Trophoblast cell (in vitro differentiated cells and primary cell): ENCODE data around the gene ABR.

Experiments used
- DNase-seq, 2 donors: peaks; one replicate each; pipeline ENCODE4 v3.0.0-alpha.2; 2016
- H2AFZ ChIP-seq: 2 replicates; pipeline ENCODE4 v1.6.1; 2013; ENCODE audit warnings: low read length, moderate library complexity, mild to moderate bottlenecking; ENCODE audit not compliant: insufficient read depth, poor library complexity
- H2AK5ac ChIP-seq: 2 replicates; pipeline ENCODE4 v1.6.1; 2013; ENCODE audit warnings: mild to moderate bottlenecking, low read length
- H2BK120ac ChIP-seq: 2 replicates; pipeline ENCODE4 v1.6.1; 2013; ENCODE audit warnings: low read length, mild to moderate bottlenecking, moderate library complexity; ENCODE audit not compliant: insufficient read depth, poor library complexity
- H2BK12ac ChIP-seq: 2 replicates; pipeline ENCODE4 v1.6.1; 2013; ENCODE audit warnings: mild to moderate bottlenecking, low read length, moderate library complexity
- H2BK5ac ChIP-seq: 2 replicates; pipeline ENCODE4 v1.6.1; 2013; ENCODE audit warnings: low read length, low read depth, moderate library complexity, mild to moderate bottlenecking; ENCODE audit not compliant: poor library complexity
- H3K14ac ChIP-seq: 2 replicates; pipeline ENCODE4 v1.6.1; 2013; ENCODE audit warnings: mild to moderate bottlenecking, low read length
- H3K18ac ChIP-seq: 2 replicates; pipeline ENCODE4 v1.6.1; 2013; ENCODE audit warnings: mild to moderate bottlenecking, low read length
- H3K23ac ChIP-seq: 2 replicates; pipeline ENCODE4 v1.6.1; 2013; ENCODE audit warnings: low read length
- H3K27ac ChIP-seq: 2 replicates; pipeline ENCODE4 v1.5.1; 2013; ENCODE audit warnings: low read depth, mild to moderate bottlenecking, inconsistent platforms, low read length, moderate library complexity
- H3K27me3 ChIP-seq: 2 replicates; pipeline ENCODE4 v1.6.1; 2013; ENCODE audit warnings: inconsistent platforms, mild to moderate bottlenecking, low read length, moderate library complexity; ENCODE audit not compliant: insufficient read depth
- H3K36me3 ChIP-seq, 2 experiments: 1 replicate in 1 of 2; 2 replicates in 1 of 2; pipeline ENCODE4 v1.6.1; 2013; ENCODE audit warnings: low read length in 2 of 2, mild to moderate bottlenecking in 2 of 2, moderate library complexity in 1 of 2; ENCODE audit not compliant: insufficient read depth in 2 of 2, control insufficient read depth in 1 of 2
- H3K4ac ChIP-seq: 2 replicates; pipeline ENCODE4 v1.6.1; 2013; ENCODE audit warnings: low read depth, mild to moderate bottlenecking, low read length, moderate library complexity
- H3K4me1 ChIP-seq, 2 experiments: 1 replicate in 1 of 2; 2 replicates in 1 of 2; pipeline ENCODE4 v1.6.1; 2013; ENCODE audit warnings: low read length in 2 of 2, mild to moderate bottlenecking in 2 of 2, moderate library complexity in 1 of 2; ENCODE audit not compliant: insufficient read depth in 2 of 2, control insufficient read depth in 1 of 2
- H3K4me2 ChIP-seq: 2 replicates; pipeline ENCODE4 v1.6.1; 2013; ENCODE audit warnings: inconsistent platforms, mild to moderate bottlenecking, low read length, moderate library complexity
- H3K4me3 ChIP-seq: 2 replicates; pipeline ENCODE4 v1.5.1; 2013; ENCODE audit warnings: mild to moderate bottlenecking, low read depth, low read length, inconsistent platforms
- H3K79me1 ChIP-seq: one replicate; pipeline ENCODE4 v1.6.1; 2013; ENCODE audit warnings: low read length
- H3K79me2 ChIP-seq: 2 replicates; pipeline ENCODE4 v1.6.1; 2013; ENCODE audit warnings: low read length, mild to moderate bottlenecking; ENCODE audit not compliant: control insufficient read depth, insufficient read depth, poor library complexity
- H3K9ac ChIP-seq: 2 replicates; pipeline ENCODE4 v1.6.1; 2013; ENCODE audit warnings: mild to moderate bottlenecking, low read length
- H3K9me3 ChIP-seq: 2 replicates; pipeline ENCODE4 v1.6.1; 2013; ENCODE audit warnings: low read depth, mild to moderate bottlenecking, control low read depth, inconsistent platforms, low read length; ENCODE audit not compliant: insufficient read depth
- H4K12ac ChIP-seq: 2 replicates; pipeline ENCODE4 v1.6.1; 2013; ENCODE audit warnings: low read depth, mild to moderate bottlenecking, low read length, moderate library complexity
- H4K8ac ChIP-seq: 2 replicates; pipeline ENCODE4 v1.6.1; 2013; ENCODE audit warnings: low read depth, mild to moderate bottlenecking, low read length, moderate library complexity
- H4K91ac ChIP-seq: one replicate; pipeline ENCODE4 v1.6.1; 2013; ENCODE audit warnings: low read depth, mild to moderate bottlenecking, low read length, moderate library complexity
- WGBS: extraction: QIAGEN DNeasy Blood & Tissue Kit; methylation state at CpG from one replicate; pipeline ENCODE4 v1.1.7; 2013; ENCODE audit warnings: missing lambda C conversion rate; ENCODE audit not compliant: insufficient read length, insufficient coverage; ENCODE audit errors: extremely low coverage; 5-methylcytosine and 5-hydroxymethylcytosine counted together

Gene ABR

GRCh38 chr17:1056761-1057160 lies 123.0 kb downstream of the ABR start:
- Histone ChIP-seq H3K23ac (no peak overlapping the region), H2BK12ac (no peak overlapping the region), H3K27ac (no peak overlapping the region), H3K4ac (no peak overlapping the region), H4K91ac (no peak overlapping the region), H2AFZ (no peak overlapping the region), H3K79me1 (no peaks in the 10 kb centered on the region), H3K36me3 (peaks cover 37 to 41% of the 10 kb centered on the region in 2 experiments), H3K27me3 (no peaks in the 10 kb centered on the region), H4K12ac (no peak overlapping the region), H4K8ac (no peak overlapping the region), H3K79me2 (no peaks in the 10 kb centered on the region), H2BK5ac (no peak overlapping the region), H3K4me1 (no peaks in the 10 kb centered on the region), H3K4me3 (no peak overlapping the region), H2BK120ac (no peak overlapping the region), H3K9ac (no peak overlapping the region), H3K18ac (no peak overlapping the region), H3K14ac (no peak overlapping the region), H3K9me3 (peaks cover 4% of the 10 kb centered on the region), H2AK5ac (no peak overlapping the region), H3K4me2 (no peak overlapping the region)
- DNase-seq, result no peak
- WGBS, result no CpG with 5 or more reads among the region's 10 CpGs

DNA sequence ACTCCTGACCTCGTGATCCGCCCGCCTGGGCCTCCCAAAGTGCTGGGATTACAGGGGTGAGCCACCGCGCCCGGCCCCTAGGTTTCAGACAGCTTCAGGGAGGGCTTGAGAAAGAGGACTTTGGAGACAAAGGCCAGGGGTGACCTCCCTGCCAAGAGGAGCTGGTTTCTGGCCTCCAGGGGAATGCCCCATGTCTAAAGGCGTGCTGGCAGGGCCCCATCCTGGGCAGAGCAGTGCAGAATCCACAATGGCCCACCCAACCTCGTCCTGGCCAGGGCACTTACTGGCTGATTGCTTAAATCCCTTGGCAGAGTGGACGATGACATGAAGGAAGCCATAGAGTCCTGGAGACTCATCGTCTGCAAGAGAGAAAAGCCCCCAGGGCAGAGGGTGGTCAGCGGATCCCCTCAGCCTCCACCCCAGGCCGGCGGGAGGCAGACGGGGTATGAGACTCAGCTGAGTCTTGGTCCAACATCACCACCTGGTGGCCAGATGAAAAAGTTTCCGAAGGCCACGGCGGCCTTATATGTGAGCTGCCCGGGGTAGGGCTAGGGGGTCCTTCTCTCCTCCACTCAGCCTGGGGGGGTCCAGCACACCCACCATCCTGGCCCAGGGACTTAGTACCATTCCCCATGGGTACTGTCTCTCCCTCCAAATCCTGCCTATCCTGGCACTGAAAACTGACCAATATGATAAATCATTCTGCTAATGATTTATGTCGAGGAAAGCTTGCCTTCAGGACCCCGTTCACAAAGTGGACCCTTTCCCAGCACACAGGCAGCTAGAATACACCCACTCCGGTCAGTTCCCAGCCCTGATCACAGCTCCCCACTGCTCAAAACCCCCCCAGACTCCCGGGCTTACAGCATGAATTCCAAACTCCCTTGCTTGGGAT lies 123.8 kb downstream of the ABR start:
- Histone ChIP-seq H3K4me2 (no peak overlapping the region), H4K12ac (no peak overlapping the region), H3K4ac (no peak overlapping the region), H3K9ac (no peak overlapping the region), H4K91ac (no peak overlapping the region), H3K27me3 (no peaks in the 10 kb centered on the region), H3K23ac (no peak overlapping the region), H2AK5ac (no peak overlapping the region), H2BK120ac (no peak overlapping the region), H3K18ac (no peak overlapping the region), H3K9me3 (peaks cover 4% of the 10 kb centered on the region), H4K8ac (no peak overlapping the region), H2AFZ (no peak overlapping the region), H2BK5ac (no peak overlapping the region), H3K79me2 (no peaks in the 10 kb centered on the region), H3K4me3 (no peak overlapping the region), H3K79me1 (no peaks in the 10 kb centered on the region), H3K14ac (no peak overlapping the region), H3K36me3 (peaks cover 37 to 41% of the 10 kb centered on the region in 2 experiments), H2BK12ac (no peak overlapping the region), H3K27ac (no peak overlapping the region), H3K4me1 (no peaks in the 10 kb centered on the region)
- peak; percentile 27 to 66 for DNase-seq
- no CpG with 5 or more reads among the region's 22 CpGs for WGBS

- WGBS, result no CpG with 5 or more reads among the region's 16 CpGs
- DNase-seq, result no peak
- no peaks in the 10 kb centered on the region for H3K27me3 ChIP-seq
- H2BK5ac ChIP-seq, result no peak overlapping the region
- no peak overlapping the region for H3K4ac ChIP-seq
- no peaks in the 10 kb centered on the region for H3K4me1 ChIP-seq
- no peak overlapping the region for H4K91ac ChIP-seq
- H2BK12ac ChIP-seq, result no peak overlapping the region
- H3K9ac ChIP-seq, result no peak overlapping the region
- no peak overlapping the region for H3K4me3 ChIP-seq
- H3K4me2 ChIP-seq, result no peak overlapping the region
- H4K8ac ChIP-seq, result no peak overlapping the region
- no peak overlapping the region for H3K23ac ChIP-seq
- no peaks in the 10 kb centered on the region for H3K79me1 ChIP-seq
- H3K14ac ChIP-seq, result no peak overlapping the region
- H2AFZ ChIP-seq, result no peak overlapping the region
- no peak overlapping the region for H2AK5ac ChIP-seq
- H3K18ac ChIP-seq, result no peak overlapping the region
- H4K12ac ChIP-seq, result no peak overlapping the region
- H2BK120ac ChIP-seq, result no peak overlapping the region
- H3K9me3 ChIP-seq, result peaks cover 4% of the 10 kb centered on the region
- no peak overlapping the region for H3K27ac ChIP-seq
- H3K79me2 ChIP-seq, result no peaks in the 10 kb centered on the region
- H3K36me3 ChIP-seq, result peaks cover 38 to 43% of the 10 kb centered on the region in 2 experiments
Measured at GRCh38 chr17:1055231-1055630, 124.5 kb downstream of the ABR start.

DNA sequence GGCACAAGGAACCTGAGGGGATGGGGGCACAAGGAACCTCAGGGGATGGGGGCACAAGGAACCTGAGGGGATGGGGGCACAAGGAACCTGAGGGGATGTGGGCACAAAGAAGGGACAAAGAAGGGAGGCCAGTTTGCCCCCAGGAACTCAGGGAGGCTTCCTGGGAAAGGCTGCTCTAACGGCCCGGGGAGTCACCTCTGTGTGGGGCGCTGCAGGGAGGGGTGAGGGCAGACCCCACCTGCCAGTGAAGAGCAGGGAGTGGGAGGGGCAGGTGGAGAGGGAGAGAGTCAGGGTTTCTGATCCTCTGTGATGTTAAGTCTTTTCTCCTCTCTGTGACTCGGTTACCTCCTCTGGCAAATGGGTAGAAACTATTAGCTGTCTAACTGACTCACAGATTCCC lies 125.1 kb downstream of the ABR start:
- H3K27ac ChIP-seq, result no peak overlapping the region
- H3K36me3 ChIP-seq, result peaks cover 41 to 46% of the 10 kb centered on the region in 2 experiments
- H3K9ac ChIP-seq, result no peak overlapping the region
- no peak overlapping the region for H3K4ac ChIP-seq
- no peak overlapping the region for H2BK12ac ChIP-seq
- H3K4me1 ChIP-seq, result no peaks in the 10 kb centered on the region
- H4K91ac ChIP-seq, result no peak overlapping the region
- no peaks in the 10 kb centered on the region for H3K27me3 ChIP-seq
- no peak overlapping the region for H3K4me2 ChIP-seq
- H3K14ac ChIP-seq, result no peak overlapping the region
- H3K23ac ChIP-seq, result no peak overlapping the region
- H3K79me1 ChIP-seq, result no peaks in the 10 kb centered on the region
- H2BK120ac ChIP-seq, result no peak overlapping the region
- no peak overlapping the region for H2AK5ac ChIP-seq
- no peak overlapping the region for H3K18ac ChIP-seq
- H4K8ac ChIP-seq, result no peak overlapping the region
- no CpG with 5 or more reads among the region's 4 CpGs for WGBS
- H3K9me3 ChIP-seq, result peaks cover 4% of the 10 kb centered on the region
- no peaks in the 10 kb centered on the region for H3K79me2 ChIP-seq
- no peak overlapping the region for H4K12ac ChIP-seq
- H3K4me3 ChIP-seq, result no peak overlapping the region
- no peak for DNase-seq
- no peak overlapping the region for H2BK5ac ChIP-seq
- H2AFZ ChIP-seq, result no peak overlapping the region
